GM08714 (cell line): ENCODE results near the gene RMI2.

ENCODE experiments used
- H3K4me3 ChIP-seq: fragments of 200-500 bp; sonication (Bioruptor generic); 2 replicates; pipeline ENCODE4 v1.5.1; 2014; ENCODE audit warnings: mild to moderate bottlenecking, low read length, inconsistent platforms
- ZNF274 ChIP-seq: IDR thresholded peaks from 2 replicates; pipeline ENCODE4 v1.6.1; 2012; ENCODE audit warnings: mild to moderate bottlenecking, low read depth, low read length

Gene RMI2

GRCh38 chr16:11386054-11386680 lies 40.9 kb downstream of the RMI2 start:
- no peak overlapping the region for H3K4me3 ChIP-seq
- TF ChIP-seq ZNF274: no peak

- H3K4me3 ChIP-seq: no peak overlapping the region
- no peak for TF ChIP-seq ZNF274
These were observed 41.7 kb downstream of the RMI2 start for GRCh38 chr16:11386791-11387546.

GRCh38 chr16:11389083-11389482 lies 43.8 kb downstream of the RMI2 start:
- H3K4me3 ChIP-seq: no peak overlapping the region
- no peak for TF ChIP-seq ZNF274

GRCh38 chr16:11389631-11390565 lies 44.6 kb downstream of the RMI2 start:
- no peak for TF ChIP-seq ZNF274
- no peak overlapping the region for H3K4me3 ChIP-seq

GRCh38 chr16:11390573-11391495 lies 45.6 kb downstream of the RMI2 start:
- no peak for TF ChIP-seq ZNF274
- H3K4me3 ChIP-seq: no peak overlapping the region

GRCh38 chr16:11391576-11391975 lies 46.3 kb downstream of the RMI2 start:
- TF ChIP-seq ZNF274: no peak
- no peak overlapping the region for H3K4me3 ChIP-seq

GRCh38 chr16:11392041-11392581 lies 46.9 kb downstream of the RMI2 start:
- no peak for TF ChIP-seq ZNF274
- no peak overlapping the region for H3K4me3 ChIP-seq

- no peak for TF ChIP-seq ZNF274
These were observed 48.1 kb downstream of the RMI2 start for GRCh38 chr16:11393366-11393765.

GRCh38 chr16:11393861-11394592 lies 48.8 kb downstream of the RMI2 start:
- H3K4me3 ChIP-seq: no peak overlapping the region
- no peak for TF ChIP-seq ZNF274

More at GRCh38 chr16:11393366-11393765, 48.1 kb downstream of the RMI2 start:
- H3K4me3 ChIP-seq: no peak overlapping the region

- TF ChIP-seq ZNF274: no peak
- H3K4me3 ChIP-seq: no peak overlapping the region
These were observed 49.3 kb downstream of the RMI2 start for GRCh38 chr16:11394593-11394960.

GRCh38 chr16:11395008-11395948 lies 50.0 kb downstream of the RMI2 start:
- no peak overlapping the region for H3K4me3 ChIP-seq
- no peak for TF ChIP-seq ZNF274

GRCh38 chr16:11395949-11396240 lies 50.6 kb downstream of the RMI2 start:
- TF ChIP-seq ZNF274: no peak
- no peak overlapping the region for H3K4me3 ChIP-seq
